Measurements from ENCODE around the gene ADAMTS7. TPM values are rescaled to one million over a fixed set of nuclear protein-coding genes. Genes with fewer than 3 reads are reported as not detected.
"Not testable (repeated sequence)": the region's sequence is repeated elsewhere in the genome, so short reads cannot be mapped to it uniquely, and the experiment has no call there.

Gene ADAMTS7
- total RNA-seq, 4 donors from 2014 or later: 0.95 to 4.8 (median 1.7) TPM

GRCh38 chr15:78795043-78795442 is 16.2 kb downstream of the ADAMTS7 start:
- Histone ChIP-seq H3K27me3 (no peaks in the 10 kb centered on the region), H3K4me3 (no peak overlapping the region), H3K9me3 (no peaks in the 10 kb centered on the region), H3K36me3 (no peaks in the 10 kb centered on the region), H3K27ac (no peak overlapping the region), H3K4me1 (no peaks in the 10 kb centered on the region)
- in situ Hi-C loops (cut with MboI; ENCODE audit: low pct_ligation_motif_present in 1 of 4, low pct_unique_long_range_greater_than_20kb in 1 of 4, low sequenced_read_pairs in 3 of 4): no loop called here
- TF ChIP-seq EP300 (IDR thresholded peaks at IDR 0.05; ENCODE audit: low read depth) (no peak), POLR2A (IDR thresholded peaks at IDR 0.05) (no peak), POLR2AphosphoS5 (IDR thresholded peaks at IDR 0.05) (no peak)
- TF ChIP-seq, protein P1, sequence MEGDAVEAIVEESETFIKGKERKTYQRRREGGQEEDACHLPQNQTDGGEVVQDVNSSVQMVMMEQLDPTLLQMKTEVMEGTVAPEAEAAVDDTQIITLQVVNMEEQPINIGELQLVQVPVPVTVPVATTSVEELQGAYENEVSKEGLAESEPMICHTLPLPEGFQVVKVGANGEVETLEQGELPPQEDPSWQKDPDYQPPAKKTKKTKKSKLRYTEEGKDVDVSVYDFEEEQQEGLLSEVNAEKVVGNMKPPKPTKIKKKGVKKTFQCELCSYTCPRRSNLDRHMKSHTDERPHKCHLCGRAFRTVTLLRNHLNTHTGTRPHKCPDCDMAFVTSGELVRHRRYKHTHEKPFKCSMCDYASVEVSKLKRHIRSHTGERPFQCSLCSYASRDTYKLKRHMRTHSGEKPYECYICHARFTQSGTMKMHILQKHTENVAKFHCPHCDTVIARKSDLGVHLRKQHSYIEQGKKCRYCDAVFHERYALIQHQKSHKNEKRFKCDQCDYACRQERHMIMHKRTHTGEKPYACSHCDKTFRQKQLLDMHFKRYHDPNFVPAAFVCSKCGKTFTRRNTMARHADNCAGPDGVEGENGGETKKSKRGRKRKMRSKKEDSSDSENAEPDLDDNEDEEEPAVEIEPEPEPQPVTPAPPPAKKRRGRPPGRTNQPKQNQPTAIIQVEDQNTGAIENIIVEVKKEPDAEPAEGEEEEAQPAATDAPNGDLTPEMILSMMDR (IDR thresholded peaks at IDR 0.05): no peak
- intact Hi-C loops (cut with DNase I; ENCODE audit: low total_unique reads): no loop called here
- DNase-seq: no peak

- H3K4me1 ChIP-seq; H3K4me3 ChIP-seq; H3K9me3 ChIP-seq; in situ Hi-C loops (cut with MboI; ENCODE audit: low pct_ligation_motif_present in 1 of 4, low pct_unique_long_range_greater_than_20kb in 1 of 4, low sequenced_read_pairs in 3 of 4); H3K27ac ChIP-seq; DNase-seq; intact Hi-C loops (cut with DNase I; ENCODE audit: low total_unique reads); H3K36me3 ChIP-seq; H3K27me3 ChIP-seq: not testable (repeated sequence)
- 82 to 96% methylated on average over 2 to 4 of the region's 4 CpGs for WGBS, 2 donors (ENCODE audit: low coverage in 1 of 2)
Measured at GRCh38 chr15:78794446-78794845, 16.8 kb downstream of the ADAMTS7 start.

GRCh38 chr15:78791357-78791756 is 19.9 kb downstream of the ADAMTS7 start:
- no peaks in the 10 kb centered on the region for H3K27me3 ChIP-seq
- H3K4me1 ChIP-seq: no peaks in the 10 kb centered on the region
- TF ChIP-seq POLR2AphosphoS5 (IDR thresholded peaks at IDR 0.05) (no peak), POLR2A (IDR thresholded peaks at IDR 0.05) (no peak), EP300 (IDR thresholded peaks at IDR 0.05; ENCODE audit: low read depth) (no peak)
- TF ChIP-seq, protein P1 (IDR thresholded peaks at IDR 0.05): no peak
- no peak for DNase-seq
- in situ Hi-C loops (cut with MboI; ENCODE audit: low pct_ligation_motif_present in 1 of 4, low pct_unique_long_range_greater_than_20kb in 1 of 4, low sequenced_read_pairs in 3 of 4): no loop called here
- 82% methylated on average over 4 of the region's 4 CpGs; no CpG with 5 or more reads in 1 of the 2 donors for WGBS, 2 donors (ENCODE audit: low coverage in 1 of 2)
- intact Hi-C loops (cut with DNase I; ENCODE audit: low total_unique reads): no loop called here
- H3K36me3 ChIP-seq: no peaks in the 10 kb centered on the region
- H3K27ac ChIP-seq: no peak overlapping the region
- no peaks in the 10 kb centered on the region for H3K9me3 ChIP-seq
- H3K4me3 ChIP-seq: no peak overlapping the region

DNA sequence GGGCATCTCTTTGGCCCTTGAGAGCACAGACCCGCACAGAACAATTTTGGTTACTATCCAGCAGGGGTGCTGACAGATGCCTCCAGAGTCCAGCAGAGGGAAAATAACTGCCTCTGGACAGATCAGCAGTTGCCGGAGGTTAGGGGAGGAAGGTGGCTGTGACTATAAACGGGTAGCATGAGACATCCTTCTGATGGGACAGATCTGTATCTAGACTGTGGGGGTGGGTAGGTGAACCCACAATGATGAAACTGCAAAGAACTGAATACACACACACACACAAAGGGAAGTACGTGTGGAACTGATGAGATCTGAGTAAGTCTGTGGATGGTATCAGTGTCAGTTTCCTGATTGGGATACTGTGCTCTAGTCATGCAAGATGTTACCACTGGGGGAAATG is 21.2 kb downstream of the ADAMTS7 start:
- no peak overlapping the region for H3K27ac ChIP-seq
- intact Hi-C loops (cut with DNase I; ENCODE audit: low total_unique reads) (no loop called here), in situ Hi-C loops (cut with MboI; ENCODE audit: low pct_ligation_motif_present in 1 of 4, low pct_unique_long_range_greater_than_20kb in 1 of 4, low sequenced_read_pairs in 3 of 4) (no loop called here)
- no peaks in the 10 kb centered on the region for H3K9me3 ChIP-seq
- DNase-seq: no peak
- H3K27me3 ChIP-seq: no peaks in the 10 kb centered on the region
- H3K36me3 ChIP-seq: no peaks in the 10 kb centered on the region
- TF ChIP-seq POLR2AphosphoS5 (IDR thresholded peaks at IDR 0.05): no peak
- TF ChIP-seq, protein P1 (IDR thresholded peaks at IDR 0.05): no peak
- no peak for TF ChIP-seq EP300 (IDR thresholded peaks at IDR 0.05; ENCODE audit: low read depth)
- no peak for TF ChIP-seq POLR2A (IDR thresholded peaks at IDR 0.05)
- no peaks in the 10 kb centered on the region for H3K4me1 ChIP-seq
- WGBS, 2 donors (ENCODE audit: low coverage in 1 of 2): 50 to 67% methylated on average over 1 to 4 of the region's 4 CpGs
- H3K4me3 ChIP-seq: no peak overlapping the region

DNA sequence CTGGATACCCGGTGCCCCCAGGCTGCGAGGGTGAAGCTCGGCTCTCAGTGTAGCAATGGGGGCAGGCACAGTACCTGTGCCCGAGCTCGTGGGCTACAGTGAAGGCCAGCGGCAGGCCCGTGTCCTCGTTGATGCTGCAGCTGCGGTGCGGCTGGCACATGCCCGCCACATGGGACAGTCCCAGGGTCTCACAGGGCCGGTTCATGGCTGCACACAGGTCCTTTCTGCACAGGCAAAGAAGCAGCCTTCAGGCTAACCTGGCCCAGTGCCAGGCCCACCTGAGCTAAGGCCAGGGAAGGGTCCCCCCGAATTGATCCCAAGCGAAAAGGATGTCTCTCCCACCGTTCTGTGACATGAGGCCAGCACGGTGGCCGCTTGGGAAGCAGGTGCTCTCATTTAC is 21.6 kb downstream of the ADAMTS7 start:
- Histone ChIP-seq H3K36me3 (no peaks in the 10 kb centered on the region), H3K4me3 (no peak overlapping the region), H3K9me3 (no peaks in the 10 kb centered on the region), H3K4me1 (no peaks in the 10 kb centered on the region), H3K27me3 (no peaks in the 10 kb centered on the region), H3K27ac (no peak overlapping the region)
- in situ Hi-C loops (cut with MboI; ENCODE audit: low pct_ligation_motif_present in 1 of 4, low pct_unique_long_range_greater_than_20kb in 1 of 4, low sequenced_read_pairs in 3 of 4) (no loop called here), intact Hi-C loops (cut with DNase I; ENCODE audit: low total_unique reads) (no loop called here)
- no peak for DNase-seq
- WGBS, 2 donors (ENCODE audit: low coverage in 1 of 2): 93% methylated on average over 14 of the region's 17 CpGs; no CpG with 5 or more reads in 1 of the 2 donors
- TF ChIP-seq, protein P1 (IDR thresholded peaks at IDR 0.05): no peak
- no peak for TF ChIP-seq POLR2A (IDR thresholded peaks at IDR 0.05)
- no peak for TF ChIP-seq POLR2AphosphoS5 (IDR thresholded peaks at IDR 0.05)
- no peak for TF ChIP-seq EP300 (IDR thresholded peaks at IDR 0.05; ENCODE audit: low read depth)
